ENCODE data around the gene DGKD.

Gene DGKD

GRCh38 chr2:233338046-233338445 is 16.2 kb upstream of the DGKD start:
- no peak for TF ChIP-seq CTCF (IDR thresholded peaks at IDR 0.05; ENCODE audit: insufficient read depth, low read length)
- TF ChIP-seq GABPA (IDR thresholded peaks at IDR 0.05; ENCODE audit: low read depth): no peak
- no peak for TF ChIP-seq REST (IDR thresholded peaks at IDR 0.05; ENCODE audit: insufficient replicate concordance, low read depth)
- TF ChIP-seq POLR2AphosphoS5 (IDR thresholded peaks at IDR 0.05; ENCODE audit: low read depth): no peak
- no peak for TF ChIP-seq SPI1 (IDR thresholded peaks at IDR 0.05; ENCODE audit: borderline replicate concordance, low read depth)
- no peak overlapping the region for H3K27ac ChIP-seq (replicated peaks)
- peak in 1 of 2 experiments; percentile 39 for DNase-seq (ENCODE audit: low read depth in 1 of 2, low spot score in 1 of 2)
- no peaks in the 10 kb centered on the region for H3K27me3 ChIP-seq (ENCODE audit: insufficient read depth, poor library complexity, severe bottlenecking)
- no peak overlapping the region for H3K4me3 ChIP-seq (replicated peaks; ENCODE audit: insufficient read depth, low read length)

- Histone ChIP-seq H3K4me3 (replicated peaks; ENCODE audit: insufficient read depth, low read length) (no peak overlapping the region), H3K27me3 (ENCODE audit: insufficient read depth, poor library complexity, severe bottlenecking) (no peaks in the 10 kb centered on the region), H3K27ac (replicated peaks) (peak overlapping the region; percentile 34)
- TF ChIP-seq REST (IDR thresholded peaks at IDR 0.05; ENCODE audit: insufficient replicate concordance, low read depth): no peak
- TF ChIP-seq CTCF (IDR thresholded peaks at IDR 0.05; ENCODE audit: insufficient read depth, low read length): no peak
- TF ChIP-seq SPI1 (IDR thresholded peaks at IDR 0.05; ENCODE audit: borderline replicate concordance, low read depth): no peak
- no peak for TF ChIP-seq GABPA (IDR thresholded peaks at IDR 0.05; ENCODE audit: low read depth)
- no peak for DNase-seq (ENCODE audit: low read depth in 1 of 2, low spot score in 1 of 2)
Measured at GRCh38 chr2:233338812-233339368, 15.4 kb upstream of the DGKD start.

GRCh38 chr2:233339427-233339826 is 14.9 kb upstream of the DGKD start:
- TF ChIP-seq POLR2AphosphoS5 (IDR thresholded peaks at IDR 0.05; ENCODE audit: low read depth): no peak
- TF ChIP-seq GABPA (IDR thresholded peaks at IDR 0.05; ENCODE audit: low read depth): no peak
- TF ChIP-seq SPI1 (IDR thresholded peaks at IDR 0.05; ENCODE audit: borderline replicate concordance, low read depth): no peak
- TF ChIP-seq REST (IDR thresholded peaks at IDR 0.05; ENCODE audit: insufficient replicate concordance, low read depth): no peak
- Histone ChIP-seq H3K27me3 (ENCODE audit: insufficient read depth, poor library complexity, severe bottlenecking) (no peaks in the 10 kb centered on the region), H3K27ac (replicated peaks) (peak overlapping the region; percentile 34), H3K4me3 (replicated peaks; ENCODE audit: insufficient read depth, low read length) (no peak overlapping the region)
- DNase-seq (ENCODE audit: low read depth in 1 of 2, low spot score in 1 of 2): peak in 1 of 2 experiments; percentile 45
